HUES6 (cell line): ENCODE results near the gene CHCHD5.
"Not testable (repeated sequence)": the region's sequence is repeated elsewhere in the genome, so short reads cannot be mapped to it uniquely, and the experiment has no call there.

Source experiments
- H3K27ac ChIP-seq: 2 replicates; pipeline ENCODE4 v1.7.0; 2013; ENCODE audit warnings: low read depth, mild to moderate bottlenecking, low read length, inconsistent platforms
- H3K27me3 ChIP-seq: 2 replicates; pipeline ENCODE4 v1.6.1; 2013; ENCODE audit warnings: low read length; ENCODE audit not compliant: control insufficient read depth, insufficient read depth
- H3K36me3 ChIP-seq: 2 replicates; pipeline ENCODE4 v1.6.1; 2013; ENCODE audit warnings: low read length; ENCODE audit not compliant: control insufficient read depth, insufficient read depth
- H3K4me1 ChIP-seq: 2 replicates; pipeline ENCODE4 v1.6.1; 2013; ENCODE audit warnings: low read length; ENCODE audit not compliant: control insufficient read depth, insufficient read depth
- H3K4me3 ChIP-seq: 2 replicates; pipeline ENCODE4 v1.5.1; 2013; ENCODE audit warnings: low read depth, low read length
- H3K9ac ChIP-seq: one replicate; pipeline ENCODE4 v1.6.1; 2013; ENCODE audit warnings: mild to moderate bottlenecking, low read length
- H3K9me3 ChIP-seq: 2 replicates; pipeline ENCODE4 v1.6.1; 2013; ENCODE audit warnings: low read depth, low read length; ENCODE audit not compliant: control insufficient read depth, insufficient read depth

The CHCHD5 gene

DNA sequence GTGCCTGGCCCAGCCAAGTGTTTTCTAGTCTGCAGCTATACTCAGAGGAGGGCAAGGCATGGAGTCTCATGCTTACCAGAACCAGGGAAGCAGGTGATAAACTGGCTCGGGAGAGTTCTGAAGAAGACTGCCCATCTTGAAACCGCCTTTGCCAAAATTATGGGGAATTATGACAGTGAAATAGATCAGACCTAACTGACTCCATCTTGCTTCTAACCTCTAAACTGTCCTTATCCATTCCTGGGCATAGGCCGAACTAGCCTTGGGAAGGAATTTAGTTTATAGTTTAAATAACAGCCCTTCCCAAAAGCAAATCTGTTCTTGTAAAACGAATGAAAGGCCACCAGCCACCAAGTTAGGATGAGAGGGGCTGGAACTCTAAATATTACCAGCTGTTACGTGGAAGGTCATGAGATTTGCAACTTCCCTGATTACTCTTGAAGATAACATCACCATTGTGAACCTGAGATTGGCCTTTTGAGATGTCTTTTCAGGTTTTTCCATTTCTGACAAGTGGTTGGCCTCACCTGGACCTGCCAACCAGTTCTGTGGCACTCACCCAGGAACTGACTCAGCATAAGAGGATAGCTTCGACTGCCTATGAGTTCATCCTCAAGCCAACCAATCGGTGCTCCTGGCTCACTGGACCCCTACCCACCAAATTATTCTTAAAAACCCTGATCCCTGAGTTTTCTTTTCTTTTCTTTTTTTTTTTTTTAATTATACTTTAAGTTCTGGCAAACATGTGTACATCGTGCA lies 23.4 kb downstream of the CHCHD5 start:
- no peak overlapping the region for H3K27ac ChIP-seq
- H3K9ac ChIP-seq = no peak overlapping the region
- no peaks in the 10 kb centered on the region for H3K36me3 ChIP-seq

DNA sequence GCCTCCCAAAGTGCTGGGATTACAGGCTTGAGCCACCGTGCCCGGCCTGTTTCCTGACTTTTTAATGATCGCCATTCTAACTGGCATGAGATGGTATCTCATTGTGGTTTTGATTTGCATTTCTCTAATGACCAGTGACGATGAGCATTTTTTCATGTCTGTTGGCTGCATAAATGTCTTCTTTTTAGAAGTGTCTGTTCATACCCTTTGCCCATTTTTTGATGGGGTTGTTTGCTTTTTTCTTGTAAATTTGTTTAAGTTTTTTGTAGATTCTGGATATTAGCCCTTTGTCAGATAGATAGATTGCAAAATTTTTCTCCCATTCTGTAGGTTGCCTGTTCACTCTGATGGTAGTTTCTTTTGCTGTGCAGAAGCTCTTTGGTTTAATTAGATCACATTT lies 24.9 kb downstream of the CHCHD5 start:
- H3K27ac ChIP-seq, H3K27me3 ChIP-seq, H3K4me1 ChIP-seq, H3K4me3 ChIP-seq, H3K9me3 ChIP-seq, H3K36me3 ChIP-seq, H3K9ac ChIP-seq: not testable (repeated sequence)

More for the DNA sequence above, 23.4 kb downstream of the CHCHD5 start:
- no peak overlapping the region for H3K4me3 ChIP-seq
- no peaks in the 10 kb centered on the region for H3K9me3 ChIP-seq
- no peaks in the 10 kb centered on the region for H3K27me3 ChIP-seq
- H3K4me1 ChIP-seq = 0 out of 2 replicates have a peak, but pooled peaks cover 3% of the 10 kb centered on the region

DNA sequence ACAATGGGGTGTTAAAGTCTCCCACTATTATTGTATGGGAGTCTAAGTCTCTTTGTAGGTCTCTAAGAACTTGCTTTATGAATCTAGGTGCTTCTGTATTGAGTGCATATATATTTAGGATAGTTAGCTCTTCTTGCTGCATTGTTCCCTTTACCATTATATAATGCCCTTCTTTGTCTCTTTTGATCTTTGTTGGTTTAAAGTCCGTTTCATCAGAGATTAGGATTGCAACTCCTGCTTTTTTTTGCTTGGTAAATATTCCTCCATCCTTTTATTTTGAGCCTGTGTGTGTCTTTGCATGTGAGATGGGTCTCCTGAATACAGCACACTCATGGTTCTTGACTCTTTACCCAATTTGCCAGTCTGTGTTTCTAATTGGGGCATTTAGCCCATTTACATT lies 27.9 kb downstream of the CHCHD5 start:
- peaks cover 14% of the 10 kb centered on the region for H3K4me1 ChIP-seq
- H3K4me3 ChIP-seq, H3K9ac ChIP-seq, H3K27ac ChIP-seq, H3K27me3 ChIP-seq, H3K9me3 ChIP-seq, H3K36me3 ChIP-seq: not testable (repeated sequence)

DNA sequence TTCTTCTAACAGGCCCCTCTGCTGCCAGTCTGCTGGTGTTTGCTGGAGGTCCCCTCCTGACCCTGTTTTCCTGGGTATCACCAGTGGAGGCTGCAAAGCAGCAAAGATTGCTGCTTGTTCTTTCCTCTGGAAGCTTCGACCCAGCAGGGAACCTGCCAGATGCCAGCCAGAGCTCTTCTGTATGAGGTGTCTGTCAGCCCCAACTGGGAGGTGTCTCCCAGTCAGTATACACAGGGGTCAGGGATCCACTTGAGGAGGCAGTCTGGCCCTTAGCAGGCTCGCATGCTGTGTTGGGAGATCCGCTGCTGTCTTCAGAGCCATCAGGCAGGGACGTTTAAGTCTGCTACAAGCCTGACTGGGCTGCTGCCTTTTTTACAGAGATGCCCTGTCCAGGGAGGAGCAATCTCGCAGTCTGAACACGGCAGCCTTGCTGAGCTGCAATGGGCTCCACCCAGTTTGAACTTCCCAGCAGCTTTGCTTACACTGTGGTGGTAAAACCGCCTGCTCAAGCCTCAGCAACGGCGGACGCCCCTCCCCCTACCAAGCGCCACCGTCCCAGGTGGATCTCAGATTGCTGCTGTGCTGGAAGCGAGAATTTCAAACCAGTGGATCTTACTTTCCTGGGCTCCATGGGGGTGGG lies 29.9 kb downstream of the CHCHD5 start:
- no peaks in the 10 kb centered on the region for H3K9me3 ChIP-seq
- H3K27ac ChIP-seq = no peak overlapping the region
- no peaks in the 10 kb centered on the region for H3K27me3 ChIP-seq
- H3K36me3 ChIP-seq = no peaks in the 10 kb centered on the region
- H3K9ac ChIP-seq = no peak overlapping the region
- H3K4me1 ChIP-seq = peaks cover 14% of the 10 kb centered on the region
- H3K4me3 ChIP-seq = peak overlapping the region; percentile 36; the same call in 1 of the 2 replicates

DNA sequence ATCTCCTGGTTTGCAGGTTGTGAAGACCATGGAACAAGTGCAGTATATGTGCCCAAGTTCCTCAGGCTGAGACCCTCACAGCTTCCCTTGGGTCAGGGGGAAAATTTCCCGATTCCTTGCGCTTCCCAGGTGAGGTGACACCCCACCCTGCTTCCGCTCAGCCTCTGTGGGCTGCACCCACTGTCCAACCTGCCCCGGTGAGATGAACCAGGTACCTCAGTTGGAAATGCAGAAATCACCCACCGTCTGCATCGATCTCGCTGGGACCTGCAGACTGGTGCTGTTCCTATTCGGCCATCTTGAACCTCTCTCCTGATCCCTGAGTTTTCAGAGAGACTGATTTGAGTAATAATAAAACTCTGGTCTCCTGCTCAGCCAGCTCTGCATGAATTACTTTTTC lies 30.6 kb downstream of the CHCHD5 start:
- Histone ChIP-seq H3K9me3 (no peaks in the 10 kb centered on the region), H3K4me1 (peaks cover 14% of the 10 kb centered on the region), H3K27ac (no peak overlapping the region), H3K36me3 (no peaks in the 10 kb centered on the region), H3K4me3 (no peak overlapping the region), H3K27me3 (no peaks in the 10 kb centered on the region), H3K9ac (no peak overlapping the region)

DNA sequence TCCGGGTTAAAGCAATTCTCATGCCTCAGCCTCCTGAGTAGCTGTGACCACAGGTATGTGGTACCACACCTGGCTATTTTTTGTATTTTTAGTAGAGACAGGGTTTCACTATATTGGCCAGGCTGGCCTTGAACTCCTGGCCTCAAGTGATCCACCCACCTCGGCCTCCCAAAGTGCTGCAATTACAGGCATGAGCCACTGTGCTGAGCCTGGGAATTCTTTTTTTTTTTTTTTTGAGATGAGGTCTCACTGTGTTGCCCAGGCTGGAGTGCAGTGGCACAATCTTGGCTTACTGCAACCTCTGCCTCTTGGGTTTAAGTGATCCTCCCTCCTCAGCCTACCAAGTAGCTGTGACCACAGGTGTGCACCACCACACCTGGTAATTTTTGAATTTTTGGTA lies 31.4 kb downstream of the CHCHD5 start:
- not testable (repeated sequence) for H3K9me3 ChIP-seq, H3K36me3 ChIP-seq, H3K4me3 ChIP-seq, H3K27ac ChIP-seq, H3K27me3 ChIP-seq, H3K9ac ChIP-seq
- H3K4me1 ChIP-seq = peaks cover 14% of the 10 kb centered on the region

DNA sequence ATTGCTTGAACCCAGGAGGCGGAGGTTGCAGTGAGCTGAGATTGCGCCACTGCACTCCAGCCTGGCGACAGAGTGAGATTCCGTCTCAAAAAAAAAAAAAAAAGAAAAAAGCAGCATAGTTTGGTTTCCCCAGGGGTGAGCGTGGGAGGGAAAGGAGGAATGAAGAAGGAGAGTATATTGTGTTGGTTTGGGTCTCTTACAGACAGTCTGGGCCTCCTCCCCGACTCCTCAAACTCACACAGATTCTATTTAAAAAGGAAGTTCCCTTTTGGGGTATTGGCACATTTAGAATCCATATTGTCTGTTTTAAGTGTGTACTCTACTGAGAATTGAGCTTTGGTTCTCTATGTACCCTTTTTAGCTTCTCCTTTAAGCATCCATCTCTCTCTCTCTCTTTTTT lies 34.0 kb downstream of the CHCHD5 start:
- no peaks in the 10 kb centered on the region for H3K36me3 ChIP-seq
- no peak overlapping the region for H3K4me3 ChIP-seq
- no peaks in the 10 kb centered on the region for H3K27me3 ChIP-seq
- no peak overlapping the region for H3K9ac ChIP-seq
- no peak overlapping the region for H3K27ac ChIP-seq
- peaks cover 19% of the 10 kb centered on the region for H3K4me1 ChIP-seq
- no peaks in the 10 kb centered on the region for H3K9me3 ChIP-seq

DNA sequence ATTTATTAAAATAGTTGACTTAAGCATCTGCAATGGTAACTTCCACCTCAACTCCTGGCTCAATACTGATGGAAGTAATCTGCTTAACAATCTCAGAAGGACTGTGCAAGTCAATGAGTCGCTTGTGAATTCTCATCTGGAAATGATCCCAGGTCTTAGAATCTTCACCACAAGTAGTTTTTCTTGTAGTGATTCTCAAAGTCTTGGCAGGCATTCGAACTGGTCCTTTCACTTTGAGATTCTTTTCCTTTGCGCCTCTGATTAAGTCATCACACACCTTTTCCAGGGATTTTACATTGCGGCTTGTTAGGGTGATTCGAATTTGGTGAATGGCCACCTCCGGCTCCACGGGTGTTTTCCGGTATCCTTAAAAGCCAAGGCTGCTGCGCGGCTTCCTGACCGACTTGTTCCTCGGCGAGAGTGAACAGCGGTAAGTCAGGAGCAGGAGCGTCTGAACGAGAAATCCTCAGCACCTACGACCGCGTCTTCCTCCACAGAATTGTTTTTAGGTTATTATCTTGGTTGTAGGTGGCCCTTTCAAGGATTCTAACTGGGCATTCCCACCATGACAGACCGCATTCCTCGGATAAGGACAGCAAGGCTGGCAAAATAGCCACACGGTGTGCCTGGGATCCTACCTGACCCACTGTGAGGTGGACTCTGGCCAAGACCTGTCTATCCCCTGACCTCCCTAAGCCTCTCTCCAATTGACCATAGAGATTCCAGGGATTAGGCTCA lies 37.5 kb downstream of the CHCHD5 start:
- Histone ChIP-seq H3K4me3 (no peak overlapping the region), H3K36me3 (no peaks in the 10 kb centered on the region), H3K4me1 (peaks cover 5% of the 10 kb centered on the region; the same call in 1 of the 2 replicates), H3K27ac (no peak overlapping the region), H3K27me3 (no peaks in the 10 kb centered on the region), H3K9me3 (no peaks in the 10 kb centered on the region), H3K9ac (no peak overlapping the region)

DNA sequence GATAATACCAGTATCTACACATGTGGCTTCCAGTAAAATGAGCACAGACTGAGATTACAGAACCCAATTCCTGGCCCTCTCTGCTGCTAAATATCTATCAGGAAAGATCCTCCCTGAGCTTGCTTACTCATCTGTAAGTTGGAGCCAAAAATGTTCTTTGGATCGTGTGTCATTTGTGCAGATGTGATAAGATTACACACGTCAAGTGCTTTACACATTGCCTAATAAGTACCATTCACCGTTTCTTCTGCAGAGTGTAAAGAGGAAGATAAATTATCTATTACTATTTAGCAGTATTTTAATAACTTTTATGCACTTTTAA lies 38.1 kb downstream of the CHCHD5 start:
- H3K4me3 ChIP-seq = no peak overlapping the region
- H3K9me3 ChIP-seq = no peaks in the 10 kb centered on the region
- H3K27me3 ChIP-seq = no peaks in the 10 kb centered on the region
- H3K27ac ChIP-seq = no peak overlapping the region
- peaks cover 5% of the 10 kb centered on the region; the same call in 1 of the 2 replicates for H3K4me1 ChIP-seq
- H3K36me3 ChIP-seq = no peaks in the 10 kb centered on the region
- H3K9ac ChIP-seq = no peak overlapping the region

DNA sequence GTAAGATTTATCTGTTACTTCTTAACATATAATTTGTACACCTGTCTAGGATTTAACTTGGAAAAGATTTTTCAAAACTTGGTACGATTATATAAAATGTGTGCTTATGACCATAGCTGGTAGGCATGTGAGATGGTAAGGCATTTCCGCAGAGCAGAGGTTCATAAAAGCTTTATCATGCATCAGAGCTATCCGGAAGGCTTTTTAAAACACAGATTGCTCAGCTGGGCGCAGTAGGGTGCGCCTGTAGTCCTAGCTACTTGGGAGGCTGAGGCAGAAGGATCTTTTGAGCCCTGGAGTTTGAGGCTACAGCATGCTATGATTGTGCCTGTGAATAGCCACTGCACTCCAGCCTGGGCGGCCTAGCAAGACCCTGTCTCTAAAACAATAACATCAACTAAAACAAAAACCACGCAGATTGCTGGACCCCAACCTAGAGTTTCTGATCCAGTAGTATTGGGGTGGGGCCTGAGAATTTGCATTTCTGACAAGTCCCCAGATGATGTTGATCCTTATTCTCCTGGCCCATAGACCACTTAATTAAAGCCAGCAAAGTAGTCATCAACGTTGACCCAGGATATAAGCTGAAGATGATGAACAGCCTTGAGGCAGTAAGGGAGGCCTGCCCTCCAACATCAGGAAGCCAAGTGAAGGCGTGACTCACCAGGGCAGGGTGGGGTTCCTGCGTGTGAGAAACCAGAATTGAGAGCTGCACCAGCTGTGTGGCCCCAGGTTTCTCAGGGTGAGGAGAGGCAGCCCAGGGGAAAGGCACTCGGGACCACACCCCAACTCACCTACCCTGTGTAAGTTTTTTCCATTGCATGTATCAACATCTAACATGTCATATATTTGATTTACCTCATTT lies 39.7 kb downstream of the CHCHD5 start:
- peaks cover 5% of the 10 kb centered on the region; the same call in 1 of the 2 replicates for H3K4me1 ChIP-seq
- no peaks in the 10 kb centered on the region for H3K27me3 ChIP-seq
- H3K36me3 ChIP-seq = no peaks in the 10 kb centered on the region
- H3K9me3 ChIP-seq = no peaks in the 10 kb centered on the region
- no peak overlapping the region for H3K4me3 ChIP-seq
- no peak overlapping the region for H3K27ac ChIP-seq
- no peak overlapping the region for H3K9ac ChIP-seq
